Loucy (cell line): ENCODE results near the gene KIF20B.

Source experiments
- H2AFZ ChIP-seq: fragments of 200-600 bp; sonication (generic); 2 replicates; pipeline ENCODE4 v1.6.0; 2016; ENCODE audit warnings: antibody characterized with exemption, mild to moderate bottlenecking, low read length, moderate library complexity
- H3F3A ChIP-seq: fragments of 200-600 bp; 2 replicates; pipeline ENCODE4 v1.6.0; 2016; ENCODE audit warnings: antibody characterized with exemption, low read depth, mild to moderate bottlenecking
- H3K27me3 ChIP-seq: fragments of 200-600 bp; sonication (generic); 2 replicates; pipeline ENCODE4 v1.6.1; 2014; ENCODE audit warnings: low read length, mild to moderate bottlenecking; ENCODE audit not compliant: insufficient read depth, poor library complexity, severe bottlenecking
- H3K36me3 ChIP-seq: fragments of 200-600 bp; sonication (generic); 2 replicates; pipeline ENCODE4 v1.6.1; 2016; ENCODE audit warnings: low read length; ENCODE audit not compliant: insufficient read depth
- H3K4me1 ChIP-seq: fragments of 200-600 bp; sonication (generic); 2 replicates; pipeline ENCODE4 v1.5.1; 2014; ENCODE audit warnings: low read length, mild to moderate bottlenecking; ENCODE audit not compliant: insufficient read depth, poor library complexity, severe bottlenecking
- H3K4me2 ChIP-seq: fragments of 200-600 bp; sonication (generic); 2 replicates; pipeline ENCODE4 v1.6.0; 2014; ENCODE audit warnings: antibody characterized with exemption, low read length, low read depth, mild to moderate bottlenecking; ENCODE audit not compliant: poor library complexity, severe bottlenecking
- H3K4me3 ChIP-seq: fragments of 200-600 bp; sonication (generic); 2 replicates; pipeline ENCODE4 v1.5.1; 2014; ENCODE audit warnings: low read length, mild to moderate bottlenecking, mixed read lengths; ENCODE audit not compliant: poor library complexity, severe bottlenecking
- H3K79me2 ChIP-seq: fragments of 200-600 bp; sonication (generic); 2 replicates; pipeline ENCODE4 v1.6.1; 2014; ENCODE audit warnings: low read length; ENCODE audit not compliant: insufficient read depth
- H3K9ac ChIP-seq: fragments of 200-600 bp; sonication (generic); 2 replicates; pipeline ENCODE4 v1.6.0; 2014; ENCODE audit warnings: mild to moderate bottlenecking, low read depth, low read length, moderate library complexity; ENCODE audit not compliant: poor library complexity, severe bottlenecking
- H3K9me2 ChIP-seq: fragments of 200-600 bp; sonication (generic); replicated peaks from 2 replicates; pipeline ENCODE4 v1.6.1; 2016; ENCODE audit warnings: low read depth, low read length, mixed read lengths
- H3K9me3 ChIP-seq: fragments of 200-600 bp; sonication (generic); 2 replicates; pipeline ENCODE4 v1.6.1; 2014; ENCODE audit warnings: mild to moderate bottlenecking, antibody characterized with exemption, low read length, low read depth; ENCODE audit not compliant: insufficient read depth
- H4K20me1 ChIP-seq: fragments of 200-600 bp; sonication (generic); 2 replicates; pipeline ENCODE4 v1.6.0; 2014; ENCODE audit warnings: antibody characterized with exemption, low read length, mild to moderate bottlenecking; ENCODE audit not compliant: insufficient read depth, poor library complexity, severe bottlenecking
- CTCF ChIP-seq: fragments of 200-600 bp; sonication (generic); conservative IDR thresholded peaks from 2 replicates; pipeline ENCODE4 v1.5.1; 2014; ENCODE audit warnings: mild to moderate bottlenecking, antibody characterized with exemption, low read length
- EZH2phosphoT487 ChIP-seq: fragments of 200-600 bp; IDR thresholded peaks from 2 replicates; pipeline ENCODE4 v1.6.1; 2018; ENCODE audit warnings: antibody characterized with exemption, mild to moderate bottlenecking, moderate library complexity, borderline replicate concordance

KIF20B gene

GRCh38 chr10:89805599-89806013 is 104.2 kb downstream of the KIF20B start:
- H3K4me3 ChIP-seq = no peak overlapping the region
- no peaks in the 10 kb centered on the region for H3K79me2 ChIP-seq
- no peaks in the 10 kb centered on the region for H3K9me3 ChIP-seq
- no peak for TF ChIP-seq EZH2phosphoT487
- no peak for TF ChIP-seq CTCF
- no peaks in the 10 kb centered on the region for H3F3A ChIP-seq
- H3K4me1 ChIP-seq = no peaks in the 10 kb centered on the region
- no peak overlapping the region for H2AFZ ChIP-seq
- H4K20me1 ChIP-seq = no peaks in the 10 kb centered on the region
- no peaks in the 10 kb centered on the region for H3K36me3 ChIP-seq
- no peak overlapping the region for H3K9ac ChIP-seq
- H3K9me2 ChIP-seq = no peaks in the 10 kb centered on the region
- no peak overlapping the region for H3K4me2 ChIP-seq
- H3K27me3 ChIP-seq = no peaks in the 10 kb centered on the region

GRCh38 chr10:89808842-89809241 is 107.5 kb downstream of the KIF20B start:
- Histone ChIP-seq H3K9me3 (no peaks in the 10 kb centered on the region), H3K9ac (no peak overlapping the region), H3K36me3 (no peaks in the 10 kb centered on the region), H2AFZ (no peak overlapping the region), H3K4me1 (no peaks in the 10 kb centered on the region), H3K4me3 (no peak overlapping the region), H3K27me3 (no peaks in the 10 kb centered on the region), H4K20me1 (no peaks in the 10 kb centered on the region), H3K79me2 (no peaks in the 10 kb centered on the region), H3F3A (no peaks in the 10 kb centered on the region), H3K4me2 (no peak overlapping the region), H3K9me2 (no peaks in the 10 kb centered on the region)
- TF ChIP-seq CTCF (no peak), EZH2phosphoT487 (no peak)

- H3K9ac ChIP-seq = no peak overlapping the region
- no peaks in the 10 kb centered on the region for H3K27me3 ChIP-seq
- H2AFZ ChIP-seq = no peak overlapping the region
- H3K4me1 ChIP-seq = no peaks in the 10 kb centered on the region
- H3K79me2 ChIP-seq = no peaks in the 10 kb centered on the region
- TF ChIP-seq EZH2phosphoT487 (no peak), CTCF (no peak)
- no peak overlapping the region for H3K4me2 ChIP-seq
- no peaks in the 10 kb centered on the region for H3K9me3 ChIP-seq
- H4K20me1 ChIP-seq = no peaks in the 10 kb centered on the region
- H3K4me3 ChIP-seq = no peak overlapping the region
- no peaks in the 10 kb centered on the region for H3K9me2 ChIP-seq
- no peaks in the 10 kb centered on the region for H3F3A ChIP-seq
- H3K36me3 ChIP-seq = no peaks in the 10 kb centered on the region
These were observed 108.4 kb downstream of the KIF20B start for GRCh38 chr10:89809766-89810165.
